Fibroblast of gingiva (primary cell): ENCODE data around the gene MCRIP2.

Source experiments
- DNase-seq: peaks from one replicate; pipeline ENCODE4 v3.0.0-alpha.2; 2011; ENCODE audit warnings: low read depth

MCRIP2 gene

GRCh38 chr16:648781-649589 lies 7.4 kb downstream of the MCRIP2 start, which contains the start of gene WDR90:
TSS of gene WDR90 (plus strand) at chr16:649365. CDS start at chr16:649417, 52 bp downstream.
- peak; percentile 91 for DNase-seq

GRCh38 chr16:649631-650030 lies 8.0 kb downstream of the MCRIP2 start:
- DNase-seq: no peak

GRCh38 chr16:651844-652243 lies 10.2 kb downstream of the MCRIP2 start:
- DNase-seq: no peak

GRCh38 chr16:652454-653305 lies 11.1 kb downstream of the MCRIP2 start:
- no peak for DNase-seq

- DNase-seq: no peak
These were observed 12.4 kb downstream of the MCRIP2 start for GRCh38 chr16:654034-654433.

- DNase-seq: no peak
These were observed 15.9 kb downstream of the MCRIP2 start for GRCh38 chr16:657487-657886.

GRCh38 chr16:658679-659571 lies 17.3 kb downstream of the MCRIP2 start:
- no peak for DNase-seq

- DNase-seq: no peak
These were observed 18.0 kb downstream of the MCRIP2 start for GRCh38 chr16:659618-660017.

GRCh38 chr16:660132-660458 lies 18.5 kb downstream of the MCRIP2 start:
- DNase-seq: no peak

GRCh38 chr16:660459-661183 lies 19.0 kb downstream of the MCRIP2 start:
- peak; percentile 82 for DNase-seq

- DNase-seq: no peak
These were observed 19.7 kb downstream of the MCRIP2 start for GRCh38 chr16:661184-661821.

- no peak for DNase-seq
These were observed 20.5 kb downstream of the MCRIP2 start for GRCh38 chr16:662095-662494.

GRCh38 chr16:662597-662996 lies 21.0 kb downstream of the MCRIP2 start:
- no peak for DNase-seq

- no peak for DNase-seq
These were observed 24.9 kb downstream of the MCRIP2 start for GRCh38 chr16:666572-666971.

GRCh38 chr16:667113-667779 lies 25.6 kb downstream of the MCRIP2 start:
- DNase-seq: no peak

- DNase-seq: peak; percentile 89
These were observed 26.3 kb downstream of the MCRIP2 start, which contains the start of gene RHOT2 for GRCh38 chr16:667780-668518. TSS of gene RHOT2 (plus strand) at chr16:668132. CDS start at chr16:668200, 68 bp downstream.

GRCh38 chr16:668519-669171 lies 27.0 kb downstream of the MCRIP2 start:
- DNase-seq: no peak

- no peak for DNase-seq
These were observed 28.0 kb downstream of the MCRIP2 start for GRCh38 chr16:669666-670065.
